ENCODE data around the gene PYCARD.

GRCh38 chr16:31193874-31194273 is 8.7 kb downstream of the PYCARD start:
- TF ChIP-seq BHLHE40 (IDR thresholded peaks at IDR 0.05; ENCODE audit: borderline replicate concordance), result no peak
- no peak for TF ChIP-seq SP1 (IDR thresholded peaks at IDR 0.05)
- TF ChIP-seq HDGF (IDR thresholded peaks at IDR 0.05; ENCODE audit: borderline replicate concordance), result no peak
